Adrenal gland (tissue), 12 donors: ENCODE data around the gene STS. TPM values are rescaled to one million over a fixed set of nuclear protein-coding genes. Genes with fewer than 3 reads are reported as not detected.
A peak's percentile ranks its signal among the peaks of the same experiment; 100 is the strongest.

Experiments
- DNase-seq, 7 donors: peaks; one replicate each; pipeline ENCODE4 v3.0.0-alpha.2; 2019 to 2020
- H3K27ac ChIP-seq, 5 donors: fragments of 200-600 bp; sonication (generic) in 4 of 5; 1 replicate in 3 of 5; 2 replicates in 2 of 5; pipeline versions ENCODE4 v1.5.1 to v1.8.0; 2016 to 2020; ENCODE audit warnings: mild to moderate bottlenecking in 1 of 5
- H3K27me3 ChIP-seq: fragments of 200-600 bp; 2 replicates; pipeline ENCODE4 v1.8.0; 2021
- H3K36me3 ChIP-seq, 2 donors: fragments of 200-600 bp; replicated peaks in 1 of 2; 1 replicate in 1 of 2; 2 replicates in 1 of 2; pipeline versions ENCODE4 v1.5.1 to v1.8.0; 2018 to 2022
- H3K4me1 ChIP-seq, 2 donors: fragments of 200-600 bp; replicated peaks in 1 of 2; 1 replicate in 1 of 2; 2 replicates in 1 of 2; pipeline versions ENCODE4 v1.5.1 to v1.8.0; 2018 to 2021
- H3K4me3 ChIP-seq, 4 donors: fragments of 200-600 bp; sonication (generic) in 3 of 4; one replicate each; pipeline ENCODE4 v1.5.1; 2016 to 2018
- H3K9me3 ChIP-seq, 3 donors: fragments of 200-600 bp; sonication (generic) in 1 of 3; replicated peaks in 1 of 3; 1 replicate in 2 of 3; 2 replicates in 1 of 3; pipeline versions ENCODE4 v1.5.1 to v1.8.0; 2016 to 2021
- CTCF ChIP-seq, 6 experiments: fragments of 450-650 bp in 4 of 6; fragments of 200-600 bp in 2 of 6; sonication (generic) in 1 of 6; IDR thresholded peaks; 1 replicate in 5 of 6; 2 replicates in 1 of 6; pipeline versions ENCODE4 v1.5.1 to v1.8.0; 2016 to 2021; ENCODE audit warnings: antibody characterized with exemption in 6 of 6, mild to moderate bottlenecking in 2 of 6, moderate library complexity in 1 of 6
- POLR2A ChIP-seq, 2 donors: fragments of 450-650 bp; IDR thresholded peaks; one replicate each; pipeline ENCODE4 v1.6.1; 2017; ENCODE audit warnings: antibody characterized with exemption in 2 of 2, mild to moderate bottlenecking in 2 of 2, moderate library complexity in 1 of 2
- WGBS, 4 donors: extraction: QIAGEN DNeasy Blood & Tissue Kit in 2 of 4; methylation state at CpG; one replicate each; pipeline versions ENCODE4 v1.1.5 to v1.1.7; 2013 to 2017; 5-methylcytosine and 5-hydroxymethylcytosine counted together
- intact Hi-C, 2 donors: fragments of 100-400 bp; cut with DNase I; formaldehyde crosslinking; loops; one replicate each; pipeline versions ENCODE4 v1.14.1 to v1.15.0; 2022 to 2023
- polyA plus RNA-seq, 3 donors: library from polyadenylated mRNA; stranded (reverse); fragments of 200-250 nt in 2 of 3; fragments of 350-450 nt in 1 of 3; fragmentation: Illumina TruSeq in 1 of 3; extraction: RNeasy Lipid Tissue Mini Kit (QIAGEN cat#74804) in 1 of 3; gene quantifications; one replicate each; pipeline ENCODE4 v1.2.3, GENCODE V29; 2013 to 2014
- total RNA-seq, 9 donors: library from RNA; depleted of rRNA in 4 of 9; stranded (reverse); fragments of >200 nt in 4 of 9; fragments of 120-200 nt in 1 of 9; fragmentation: NEBNext Ultra II Directional in 1 of 9; extraction: Animal tissue kit (Norgen Biotek cat#: 25700) in 1 of 9; gene quantifications; one replicate each; pipeline versions ENCODE4 v1.1.0 to v1.2.4, GENCODE V29; 2013 to 2023
- donor health status: healthy with polysubstance abuse.
- donor health status: Bipolar disorder and iron deficiency.
- donor health status: DM: yes; HTN: yes; CAD: no.
- donor health status: DM: no; HTN: no; CAD: no.
- donor health status: DM: no; HTN: no; CAD: no.
- donor health status: DM: yes; HTN: yes; CAD: no.

The STS gene
- total and polyA plus RNA-seq, 12 donors: 1.4 to 12.2 (median 4.6) TPM

- H3K27me3 ChIP-seq: no peaks in the 10 kb centered on the region
- intact Hi-C loops: no loop called here
- no peak overlapping the region for H3K27ac ChIP-seq
- H3K4me1 ChIP-seq: no peaks in the 10 kb centered on the region
- no peak overlapping the region for H3K4me3 ChIP-seq
- DNase-seq: peak in 2 of 7 donors; percentile 24 to 32
- 40 to 82% (median 63%) methylated on average over 1 to 9 of the region's 9 CpGs for WGBS, 4 donors
- no peaks in the 10 kb centered on the region for H3K9me3 ChIP-seq
- no peak for TF ChIP-seq POLR2A (IDR thresholded peaks at IDR 0.05)
- no peak for TF ChIP-seq CTCF (IDR thresholded peaks at IDR 0.05)
- no peaks in the 10 kb centered on the region for H3K36me3 ChIP-seq
Measured at GRCh38 chrX:7139202-7140081, 8.1 kb upstream of the STS start.

- whole genome bisulfite sequencing, 4 donors: 94 to 100% (median 95%) methylated on average over 1 of the region's 1 CpG
- DNase-seq: no peak
- Histone ChIP-seq H3K4me3 (no peak overlapping the region), H3K9me3 (no peaks in the 10 kb centered on the region), H3K27ac (no peak overlapping the region), H3K4me1 (peaks cover 8 to 10% of the 10 kb centered on the region in 2 donors), H3K27me3 (no peaks in the 10 kb centered on the region), H3K36me3 (no peaks in the 10 kb centered on the region)
- intact Hi-C loops: no loop called here
- TF ChIP-seq CTCF (IDR thresholded peaks at IDR 0.05): no peak
- TF ChIP-seq POLR2A (IDR thresholded peaks at IDR 0.05): no peak
Measured at GRCh38 chrX:7143076-7143475, 4.4 kb upstream of the STS start.

- Histone ChIP-seq H3K9me3 (no peaks in the 10 kb centered on the region), H3K4me3 (no peak overlapping the region), H3K36me3 (no peaks in the 10 kb centered on the region), H3K27me3 (no peaks in the 10 kb centered on the region), H3K27ac (no peak overlapping the region), H3K4me1 (peaks cover 8 to 10% of the 10 kb centered on the region in 2 donors)
- 89 to 95% (median 92%) methylated on average over 6 to 8 of the region's 8 CpGs for WGBS, 4 donors
- intact Hi-C loops: no loop called here
- TF ChIP-seq CTCF (IDR thresholded peaks at IDR 0.05) (no peak), POLR2A (IDR thresholded peaks at IDR 0.05) (no peak)
- no peak for DNase-seq
Measured at GRCh38 chrX:7143941-7144525, 3.5 kb upstream of the STS start.

GRCh38 chrX:7145454-7145853 lies 2.1 kb upstream of the STS start:
- TF ChIP-seq POLR2A (IDR thresholded peaks at IDR 0.05) (no peak), CTCF (IDR thresholded peaks at IDR 0.05) (no peak)
- H3K9me3 ChIP-seq: no peaks in the 10 kb centered on the region
- intact Hi-C loops: no loop called here
- no peaks in the 10 kb centered on the region for H3K36me3 ChIP-seq
- WGBS, 4 donors: 27 to 42% (median 38%) methylated on average over 3 of the region's 3 CpGs
- H3K27ac ChIP-seq: no peak overlapping the region
- H3K4me3 ChIP-seq: no peak overlapping the region
- no peak for DNase-seq
- H3K27me3 ChIP-seq: no peaks in the 10 kb centered on the region
- peaks cover 8 to 10% of the 10 kb centered on the region in 2 donors for H3K4me1 ChIP-seq
